Left lung (tissue), 10 donors: Measurements from ENCODE around the gene LAMB3. TPM values are rescaled to one million over a fixed set of nuclear protein-coding genes. Genes with fewer than 3 reads are reported as not detected.
A peak's percentile ranks its signal among the peaks of the same experiment; 100 is the strongest.

Source experiments
- ATAC-seq: fragments of 200-7000 bp; cut with Tn5 transposase; one replicate; pipeline ENCODE4 v1.9.1; 2020; ENCODE audit warnings: moderate library complexity
- DNase-seq, 4 donors: peaks; one replicate each; pipeline ENCODE4 v3.0.0-alpha.2; 2013 to 2020
- H3K27ac ChIP-seq, 2 donors: fragments of 200-600 bp; sonication (generic) in 1 of 2; one replicate each; pipeline versions ENCODE4 v1.5.0 to v1.8.0; 2020 to 2021
- H3K27me3 ChIP-seq, 2 donors: fragments of 200-600 bp; sonication (generic) in 1 of 2; one replicate each; pipeline versions ENCODE4 v1.5.0 to v1.8.0; 2020 to 2021
- H3K36me3 ChIP-seq, 2 donors: fragments of 200-600 bp; sonication (generic) in 1 of 2; one replicate each; pipeline versions ENCODE4 v1.5.0 to v1.8.0; 2020 to 2021
- H3K4me1 ChIP-seq, 2 donors: fragments of 200-600 bp; one replicate each; pipeline ENCODE4 v1.8.0; 2021
- H3K4me3 ChIP-seq, 2 donors: fragments of 200-600 bp; sonication (generic) in 1 of 2; one replicate each; pipeline versions ENCODE4 v1.5.0 to v1.8.0; 2020 to 2021; ENCODE audit warnings: mild to moderate bottlenecking in 1 of 2
- H3K9me3 ChIP-seq, 2 donors: fragments of 200-600 bp; sonication (generic) in 1 of 2; one replicate each; pipeline versions ENCODE4 v1.5.0 to v1.8.0; 2020 to 2021
- CTCF ChIP-seq, 2 donors: fragments of 200-600 bp; sonication (generic) in 1 of 2; IDR thresholded peaks; one replicate each; pipeline versions ENCODE4 v1.5.0 to v1.8.0; 2021; ENCODE audit warnings: antibody characterized with exemption in 2 of 2
- intact Hi-C, 2 donors: fragments of 100-400 bp; cut with DNase I; formaldehyde crosslinking; loops; one replicate each; pipeline versions ENCODE4 v1.11.2 to v1.14.2; 2022
- polyA plus RNA-seq, 6 donors: library from polyadenylated mRNA; unstranded; fragments of 120-200 nt; gene quantifications; one replicate each; pipeline ENCODE4 v1.2.1, GENCODE V29; 2013; ENCODE audit not compliant: insufficient read length in 6 of 6
- total RNA-seq, 2 donors: library from RNA; stranded (reverse); fragmentation: NEBNext Ultra II Directional; extraction: Animal tissue kit (Norgen Biotek cat#: 25700); gene quantifications; one replicate each; pipeline ENCODE4 v1.2.1, GENCODE V29; 2021
- donor health status: DM: no; HTN: yes; CAD: no.
- donor health status: DM: no; HTN: no; CAD: no.

The LAMB3 gene
- total and polyA plus RNA-seq, 8 donors = 54.1 to 126 (median 69.9) TPM

- Histone ChIP-seq H3K36me3 (no peaks in the 10 kb centered on the region), H3K27me3 (no peaks in the 10 kb centered on the region), H3K4me1 (peaks cover 56 to 68% of the 10 kb centered on the region in 2 donors), H3K4me3 (no peak overlapping the region), H3K27ac (no peak overlapping the region), H3K9me3 (no peaks in the 10 kb centered on the region)
- TF ChIP-seq CTCF (IDR thresholded peaks at IDR 0.05) = no peak
- intact Hi-C loops = no loop called here
- ATAC-seq (no peak), DNase-seq (no peak)
These were observed 5.7 kb downstream of the LAMB3 start for GRCh38 chr1:209646558-209646957.

GRCh38 chr1:209645574-209646452 is 6.4 kb downstream of the LAMB3 start:
- ATAC-seq (no peak), DNase-seq (peak in 2 of 4 donors; percentile 60 to 73)
- Histone ChIP-seq H3K27me3 (no peaks in the 10 kb centered on the region), H3K4me3 (no peak overlapping the region), H3K9me3 (no peaks in the 10 kb centered on the region), H3K27ac (no peak overlapping the region), H3K4me1 (peaks cover 54 to 67% of the 10 kb centered on the region in 2 donors), H3K36me3 (no peaks in the 10 kb centered on the region)
- no peak for TF ChIP-seq CTCF (IDR thresholded peaks at IDR 0.05)
- intact Hi-C loops = no loop called here

GRCh38 chr1:209643285-209644020 is 8.8 kb downstream of the LAMB3 start:
- DNase-seq = peak in 2 of 4 donors; percentile 75 to 82
- Histone ChIP-seq H3K4me3 (no peak overlapping the region), H3K9me3 (no peaks in the 10 kb centered on the region), H3K4me1 (peaks cover 31 to 43% of the 10 kb centered on the region in 2 donors), H3K27ac (peak overlapping the region; percentile 5 to 45), H3K36me3 (no peaks in the 10 kb centered on the region), H3K27me3 (no peaks in the 10 kb centered on the region)
- peak; percentile 31 for ATAC-seq
- TF ChIP-seq CTCF (IDR thresholded peaks at IDR 0.05) = no peak
- intact Hi-C loops = no loop called here

GRCh38 chr1:209642816-209643215 is 9.4 kb downstream of the LAMB3 start:
- peak; percentile 7 for ATAC-seq

More at GRCh38 chr1:209642816-209643215, 9.4 kb downstream of the LAMB3 start:
- Histone ChIP-seq H3K4me1 (peaks cover 26 to 37% of the 10 kb centered on the region in 2 donors), H3K27me3 (no peaks in the 10 kb centered on the region), H3K9me3 (no peaks in the 10 kb centered on the region), H3K4me3 (no peak overlapping the region), H3K27ac (peak overlapping the region in 1 of 2 donors; percentile 45), H3K36me3 (peaks cover 0 to 3% of the 10 kb centered on the region in 2 donors)
- intact Hi-C loops = no loop called here
- no peak for DNase-seq
- no peak for TF ChIP-seq CTCF (IDR thresholded peaks at IDR 0.05)
